Progenitor cell of endocrine pancreas (in vitro differentiated cells): ENCODE measurements around the gene STK32A. TPM values are rescaled to one million over a fixed set of nuclear protein-coding genes. Genes with fewer than 3 reads are reported as not detected.
A peak's percentile ranks its signal among the peaks of the same experiment; 100 is the strongest.

ENCODE experiments used
- DNase-seq: peaks from one replicate; pipeline ENCODE4 v3.0.0; 2021; ENCODE audit warnings: low spot score; ENCODE audit not compliant: unreplicated experiment
- H3K27ac Mint-ChIP-seq: 2 replicates; pipeline ENCODE4 v1.8.0; 2021; ENCODE audit warnings: mild to moderate bottlenecking, moderate library complexity, mixed read lengths
- H3K27me3 Mint-ChIP-seq: 2 replicates; pipeline ENCODE4 v1.8.0; 2021; ENCODE audit warnings: mixed read lengths
- H3K36me3 Mint-ChIP-seq: 2 replicates; pipeline ENCODE4 v1.8.0; 2022; ENCODE audit warnings: mixed read lengths; ENCODE audit not compliant: insufficient read depth
- H3K4me1 Mint-ChIP-seq: 2 replicates; pipeline ENCODE4 v1.8.0; 2021; ENCODE audit warnings: low read depth, mixed read lengths
- H3K4me3 Mint-ChIP-seq: 2 replicates; pipeline ENCODE4 v1.8.0; 2021; ENCODE audit warnings: low read depth, mild to moderate bottlenecking, moderate library complexity, mixed read lengths
- H3K9me3 Mint-ChIP-seq: 2 replicates; pipeline ENCODE4 v1.8.0; 2021; ENCODE audit warnings: low read depth, mixed read lengths
- CTCF ChIP-seq: fragments of 200-600 bp; sonication (generic); IDR thresholded peaks from one replicate; pipeline ENCODE4 v1.5.0; 2021; ENCODE audit warnings: antibody characterized with exemption, mild to moderate bottlenecking; ENCODE audit not compliant: unreplicated experiment
- total RNA-seq: library from RNA; stranded (reverse); gene quantifications from 2 replicates; pipeline ENCODE4 v1.2.1, GENCODE V29; 2021

STK32A gene
- total RNA-seq, 1 donor from 2014 or later, result 1.3 TPM

- no peak overlapping the region for H3K27ac Mint-ChIP-seq
- H3K9me3 Mint-ChIP-seq, result no peaks in the 10 kb centered on the region
- no peak overlapping the region for H3K4me3 Mint-ChIP-seq
- H3K27me3 Mint-ChIP-seq, result no peaks in the 10 kb centered on the region
- H3K36me3 Mint-ChIP-seq, result peaks cover 1% of the 10 kb centered on the region
- TF ChIP-seq CTCF, result no peak
- no peak for DNase-seq
- peaks cover 24% of the 10 kb centered on the region for H3K4me1 Mint-ChIP-seq
These were observed 196.8 kb downstream of the STK32A start for GRCh38 chr5:147431586-147431985.

GRCh38 chr5:147432323-147432722 is 197.5 kb downstream of the STK32A start:
- H3K36me3 Mint-ChIP-seq, result peaks cover 1% of the 10 kb centered on the region

GRCh38 chr5:147434049-147434448 is 199.2 kb downstream of the STK32A start:
- no peak for TF ChIP-seq CTCF
- Mint-ChIP-seq H3K9me3 (no peaks in the 10 kb centered on the region), H3K27ac (no peak overlapping the region), H3K4me3 (no peak overlapping the region), H3K4me1 (peaks cover 27% of the 10 kb centered on the region), H3K36me3 (peaks cover 1% of the 10 kb centered on the region), H3K27me3 (no peaks in the 10 kb centered on the region)
- no peak for DNase-seq

More at GRCh38 chr5:147432323-147432722, 197.5 kb downstream of the STK32A start:
- H3K4me3 Mint-ChIP-seq, result no peak overlapping the region
- TF ChIP-seq CTCF, result no peak
- peaks cover 24% of the 10 kb centered on the region for H3K4me1 Mint-ChIP-seq
- no peak for DNase-seq
- no peaks in the 10 kb centered on the region for H3K9me3 Mint-ChIP-seq
- peak overlapping the region; percentile 38 for H3K27ac Mint-ChIP-seq
- no peaks in the 10 kb centered on the region for H3K27me3 Mint-ChIP-seq

GRCh38 chr5:147436596-147436995 is 201.8 kb downstream of the STK32A start:
- DNase-seq, result no peak
- no peak overlapping the region for H3K4me3 Mint-ChIP-seq
- no peaks in the 10 kb centered on the region for H3K9me3 Mint-ChIP-seq
- peaks cover 28% of the 10 kb centered on the region for H3K4me1 Mint-ChIP-seq
- no peaks in the 10 kb centered on the region for H3K27me3 Mint-ChIP-seq
- no peak for TF ChIP-seq CTCF
- H3K36me3 Mint-ChIP-seq, result no peaks in the 10 kb centered on the region
- H3K27ac Mint-ChIP-seq, result no peak overlapping the region

GRCh38 chr5:147437161-147437596 is 202.4 kb downstream of the STK32A start:
- no peak overlapping the region for H3K27ac Mint-ChIP-seq
- H3K4me1 Mint-ChIP-seq, result peaks cover 26% of the 10 kb centered on the region
- no peak overlapping the region for H3K4me3 Mint-ChIP-seq
- H3K9me3 Mint-ChIP-seq, result no peaks in the 10 kb centered on the region
- no peaks in the 10 kb centered on the region for H3K27me3 Mint-ChIP-seq
- peaks cover under 1% of the 10 kb centered on the region for H3K36me3 Mint-ChIP-seq
- no peak for DNase-seq
- no peak for TF ChIP-seq CTCF
